ENCODE measurements around the gene DPP7.
A peak's percentile ranks its signal among the peaks of the same experiment; 100 is the strongest.

DPP7 gene

DNA sequence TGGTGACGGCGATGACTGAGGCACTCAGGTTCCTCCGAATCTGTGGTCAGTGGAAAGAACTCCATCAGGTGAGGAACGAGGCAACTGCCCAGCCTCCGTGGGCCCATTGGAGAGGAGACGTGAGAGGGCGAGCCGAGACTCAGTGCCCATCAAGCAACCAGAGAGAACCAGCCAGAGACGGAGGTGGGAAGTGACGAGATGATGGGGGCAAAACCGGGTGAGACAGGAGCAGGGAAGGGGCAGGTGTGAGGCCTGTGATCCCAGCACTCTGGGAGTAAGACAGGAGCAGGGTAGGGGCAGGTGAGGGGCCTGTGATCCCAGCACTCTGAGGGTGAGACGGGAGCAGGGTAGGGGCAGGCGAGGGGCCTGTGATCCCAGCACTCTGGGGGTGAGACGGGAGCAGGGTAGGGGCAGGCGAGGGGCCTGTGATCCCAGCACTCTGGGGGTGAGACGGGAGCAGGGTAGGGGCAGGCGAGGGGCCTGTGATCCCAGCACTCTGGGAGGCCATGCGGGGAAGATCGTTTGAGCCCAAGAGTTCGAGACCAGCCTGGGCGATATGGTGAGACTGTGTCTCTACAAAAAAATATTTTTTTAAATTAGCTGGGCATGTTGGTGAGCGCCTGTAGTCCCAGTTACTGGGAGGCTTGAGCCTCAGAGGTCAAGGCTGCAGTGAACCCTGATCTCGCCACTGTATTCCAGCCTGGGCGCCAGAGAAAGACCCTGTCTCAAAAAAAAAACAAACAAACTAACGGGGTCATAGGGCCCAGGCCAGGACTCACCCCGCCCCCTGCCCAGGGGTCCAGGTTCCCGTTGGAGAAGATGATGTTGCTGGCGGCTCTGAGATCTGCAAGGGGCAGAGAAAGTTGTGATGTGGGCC, 3.4 kb downstream of the DPP7 start:
- no peak for DNase-seq

DNA sequence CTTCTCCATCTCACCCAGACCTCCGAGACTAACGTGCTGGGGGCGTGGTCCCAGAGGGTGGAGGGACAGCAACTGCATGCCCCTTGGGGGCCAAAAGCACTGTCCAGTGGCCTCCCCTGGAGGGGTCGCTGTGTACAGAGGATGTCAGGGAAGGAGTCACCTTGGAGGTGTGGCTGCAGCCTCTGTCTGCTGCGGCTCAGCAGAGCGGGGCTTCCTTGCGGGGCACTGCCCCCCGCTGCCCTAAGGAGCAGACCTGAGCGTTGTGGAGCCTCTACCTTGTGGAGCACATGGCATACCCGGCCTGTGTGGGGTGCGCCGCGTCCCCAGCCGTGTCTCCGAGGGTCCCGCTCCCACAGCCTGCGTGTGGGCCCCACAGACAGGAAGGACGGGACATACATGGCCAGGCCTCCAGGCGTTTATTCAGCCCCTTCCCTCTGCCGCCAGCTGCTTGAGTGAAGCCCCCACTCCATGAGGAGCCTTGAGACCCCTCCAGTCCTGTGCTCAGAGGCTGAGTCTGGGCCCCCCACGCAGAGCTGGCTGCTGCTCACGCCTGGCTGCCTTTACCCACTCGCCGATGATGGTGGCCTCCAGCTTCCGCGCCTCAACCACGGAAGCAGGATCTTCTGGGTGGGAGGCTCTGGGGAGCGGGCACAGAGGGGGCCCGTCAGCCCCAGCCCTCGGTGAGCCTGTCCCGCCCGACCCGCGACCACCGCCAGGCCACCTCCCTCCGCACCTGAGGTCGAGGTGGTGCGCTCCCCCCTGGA, 4.2 kb downstream of the DPP7 start:
- no peak for DNase-seq

GRCh38 chr9:137109250-137110146, 5.0 kb downstream of the DPP7 start:
- no peak for DNase-seq

- no peak for DNase-seq
These were observed 5.8 kb downstream of the DPP7 start for GRCh38 chr9:137108608-137109249.

- no peak for DNase-seq
These were observed 6.6 kb downstream of the DPP7 start for GRCh38 chr9:137107982-137108381.

- no peak for DNase-seq
These were observed 7.1 kb downstream of the DPP7 start for GRCh38 chr9:137107312-137107921.

DNA sequence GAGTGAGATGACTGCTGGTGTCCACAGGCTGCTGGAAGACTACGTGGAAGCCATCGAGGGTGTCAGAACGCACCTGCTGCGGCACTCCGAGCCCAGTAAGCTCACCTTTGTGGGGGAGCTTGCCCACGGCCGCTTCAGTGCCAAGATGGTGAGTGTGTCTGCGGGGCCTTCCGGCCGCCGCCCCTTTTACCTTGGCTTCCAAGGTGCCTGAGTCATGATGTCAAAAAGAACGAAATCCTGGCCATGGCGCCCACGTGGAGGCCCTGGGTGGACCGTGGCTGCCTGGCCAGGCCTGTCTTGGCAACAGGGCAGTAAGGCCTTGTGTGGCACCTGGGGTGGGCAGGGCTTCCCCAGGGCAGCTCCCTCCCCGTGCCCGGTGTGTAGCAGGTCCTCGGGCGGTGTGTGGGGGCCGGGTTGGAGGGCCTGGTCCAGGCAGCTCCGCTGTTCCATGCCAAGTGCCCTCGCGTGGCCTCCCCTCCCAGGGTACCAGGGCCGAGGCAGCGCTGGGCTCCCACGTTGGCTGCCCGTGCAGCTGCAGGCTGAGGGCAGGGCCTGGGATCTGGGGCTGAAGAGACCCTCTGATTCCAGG, 7.8 kb downstream of the DPP7 start:
- DNase-seq, result no peak

DNA sequence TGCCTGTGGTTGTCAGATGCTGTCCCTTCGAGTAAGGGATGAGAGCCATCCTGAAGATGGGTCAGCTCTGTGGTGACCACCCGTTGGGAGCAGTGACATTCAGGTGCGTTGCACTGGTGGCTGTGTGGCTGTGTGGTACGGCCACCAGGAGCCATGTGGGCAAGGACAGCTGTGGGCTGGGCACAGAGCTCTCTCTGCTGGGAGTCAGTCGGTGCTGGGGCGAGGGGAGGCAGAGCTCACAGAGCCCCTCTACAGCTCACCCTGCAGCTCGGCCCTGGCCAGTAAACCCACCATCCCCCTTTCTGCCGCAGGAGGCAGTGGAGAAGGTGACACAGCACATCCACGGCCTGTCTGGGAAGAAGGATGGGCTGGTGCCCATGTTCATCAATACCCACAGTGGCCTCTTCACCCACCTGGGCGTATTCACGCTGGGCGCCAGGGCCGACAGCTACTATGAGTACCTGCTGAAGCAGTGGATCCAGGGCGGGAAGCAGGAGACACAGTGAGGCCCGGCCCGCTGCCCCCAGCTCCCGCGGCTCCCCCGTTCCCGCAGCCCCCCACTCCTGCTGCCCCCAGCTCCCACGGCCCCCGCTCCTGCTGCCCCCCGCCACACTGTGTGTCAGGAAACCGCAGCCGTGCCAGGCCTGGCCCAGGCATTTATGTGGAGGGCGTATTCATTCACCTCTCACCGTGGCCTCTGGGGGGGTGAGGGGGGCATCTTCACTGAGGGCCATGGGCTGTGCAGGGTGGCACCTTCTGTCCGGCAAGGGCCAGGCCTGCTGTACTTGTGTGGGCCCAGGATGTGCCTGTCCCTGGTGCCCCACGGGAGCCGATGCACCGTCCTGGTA, 8.5 kb downstream of the DPP7 start:
- no peak for DNase-seq

DNA sequence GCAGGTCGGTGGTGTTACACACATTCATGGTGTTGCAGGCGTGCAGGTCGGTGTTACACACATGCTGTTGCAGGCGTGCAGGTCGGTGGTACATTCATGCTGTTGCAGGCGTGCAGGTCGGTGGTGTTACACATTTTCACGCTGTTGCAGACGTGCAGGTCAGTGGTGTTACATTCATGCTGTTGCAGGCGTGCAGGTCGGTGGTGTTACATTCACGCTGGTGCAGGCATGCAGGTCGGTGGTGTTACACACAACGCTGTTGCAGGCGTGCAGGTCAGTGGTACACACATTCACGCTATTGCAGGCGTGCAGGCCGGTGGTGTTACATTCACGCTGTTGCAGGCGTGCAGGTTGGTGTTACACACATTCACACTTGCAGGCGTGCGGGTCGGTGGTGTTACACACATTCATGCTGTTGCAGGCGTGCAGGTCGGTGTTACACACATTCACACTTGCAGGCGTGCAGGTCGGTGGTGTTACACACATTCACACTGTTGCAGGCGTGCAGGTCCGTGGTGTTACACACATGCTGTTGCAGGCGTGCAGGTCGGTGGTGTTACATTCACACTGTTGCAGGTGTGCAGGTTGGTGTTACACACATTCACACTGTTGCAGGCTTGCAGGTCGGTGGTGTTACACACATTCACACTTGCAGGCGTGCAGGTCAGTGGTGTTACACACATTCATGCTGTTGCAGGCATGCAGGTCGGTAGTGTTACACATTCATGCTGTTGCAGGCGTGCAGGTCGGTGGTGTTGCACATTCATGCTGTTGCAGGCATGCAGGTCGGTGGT, 11.1 kb downstream of the DPP7 start:
- no peak for DNase-seq

DNA sequence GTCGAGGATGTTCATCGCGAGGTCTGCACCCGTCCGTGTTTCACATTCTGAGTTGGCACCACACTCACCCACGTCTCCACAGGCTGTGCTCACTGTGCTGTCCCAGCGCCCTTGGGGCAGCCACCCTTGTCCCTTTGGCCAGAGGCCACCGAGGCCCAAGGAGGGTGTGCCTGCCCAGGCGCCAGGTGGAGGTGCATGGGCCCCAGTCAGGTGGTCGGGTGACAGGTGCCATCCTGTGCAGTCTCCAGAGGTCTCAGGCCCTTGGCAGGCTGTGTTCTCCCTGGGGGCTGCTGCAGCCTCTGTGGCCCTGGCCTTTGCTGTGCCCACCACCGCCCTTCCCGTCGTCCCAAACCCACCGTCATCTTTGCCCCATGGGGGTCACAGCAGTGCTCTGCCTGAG, 15.3 kb downstream of the DPP7 start:
- DNase-seq, result no peak

GRCh38 chr9:137097761-137098462, 16.6 kb downstream of the DPP7 start:
- no peak for DNase-seq

DNA sequence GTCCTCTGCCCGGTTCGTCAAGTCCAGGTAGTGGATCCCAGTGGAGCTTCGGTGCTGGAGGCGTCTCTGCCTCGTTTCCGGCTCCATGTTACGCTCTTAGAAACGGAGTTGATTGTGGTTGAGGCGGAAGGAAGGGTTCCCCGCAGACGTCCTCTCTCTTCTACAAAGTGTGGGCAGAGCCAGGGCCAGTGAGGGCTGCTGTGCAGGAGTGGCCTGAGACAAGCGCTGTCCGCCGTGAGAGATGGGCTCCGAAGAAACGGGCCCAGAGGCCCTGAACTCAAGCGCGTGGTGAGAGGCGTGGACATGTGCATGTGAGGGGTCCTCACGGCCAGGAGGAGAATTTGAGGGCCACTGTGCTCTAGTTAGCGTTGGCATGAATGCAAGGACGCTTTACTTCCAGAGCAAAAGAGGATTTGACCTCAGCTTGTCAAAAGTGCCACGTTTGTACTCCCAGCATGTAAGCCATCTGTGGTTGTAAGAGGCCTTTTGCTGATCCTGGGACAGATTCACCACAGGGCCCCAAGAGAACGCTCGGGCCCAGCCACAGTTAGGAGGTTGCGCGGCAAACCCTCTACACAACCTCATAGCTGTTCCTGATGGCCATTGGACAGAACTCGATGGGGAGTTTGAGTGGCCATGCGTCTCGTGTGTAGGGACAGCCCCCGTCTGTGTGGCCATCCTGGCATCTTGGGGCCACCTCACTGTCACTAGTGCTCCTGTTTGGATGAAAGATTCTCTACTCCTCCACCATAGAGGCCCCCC, 17.6 kb downstream of the DPP7 start:
- DNase-seq, result no peak

DNA sequence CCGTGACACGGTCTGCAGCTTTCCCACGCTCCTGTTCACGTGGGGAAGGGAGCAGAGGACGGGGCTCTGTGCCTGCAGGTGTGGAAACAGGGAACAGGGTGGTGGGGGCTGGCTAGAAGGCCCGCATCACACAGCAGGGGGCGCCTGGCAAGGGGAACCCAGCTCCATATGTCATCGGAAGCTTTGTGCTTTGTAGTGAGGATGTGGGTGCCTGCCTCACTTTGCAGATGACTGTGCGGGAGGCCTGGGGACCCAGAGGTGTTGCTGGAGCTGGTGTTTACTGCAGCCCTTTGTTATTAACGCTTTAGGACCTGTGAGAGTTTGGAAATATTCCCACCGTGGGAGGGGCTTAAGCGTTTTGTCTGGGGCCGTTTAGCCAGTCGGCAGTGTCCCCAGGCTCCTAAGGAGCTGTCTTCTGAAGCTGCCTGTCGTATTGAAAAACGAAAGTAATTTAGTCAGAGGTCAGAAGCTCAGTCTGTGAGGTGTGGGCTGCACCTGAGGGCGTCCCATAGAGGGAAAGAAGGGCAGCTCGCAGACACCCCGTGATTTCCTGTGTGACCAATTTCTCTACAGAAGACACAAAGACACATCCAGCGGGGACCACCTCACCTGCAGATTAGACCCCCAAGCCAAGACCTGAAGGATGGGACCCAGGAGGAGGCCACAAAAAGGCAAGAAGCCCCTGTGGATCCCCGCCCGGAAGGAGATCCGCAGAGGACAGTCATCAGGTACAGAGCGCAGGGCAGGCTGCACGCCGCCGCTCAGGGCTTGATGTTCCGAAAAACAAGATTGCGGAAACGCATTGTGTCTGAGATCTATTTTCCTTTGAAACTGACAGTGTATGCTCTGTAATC, 18.6 kb downstream of the DPP7 start:
- peak; percentile 83 to 88 for DNase-seq

DNA sequence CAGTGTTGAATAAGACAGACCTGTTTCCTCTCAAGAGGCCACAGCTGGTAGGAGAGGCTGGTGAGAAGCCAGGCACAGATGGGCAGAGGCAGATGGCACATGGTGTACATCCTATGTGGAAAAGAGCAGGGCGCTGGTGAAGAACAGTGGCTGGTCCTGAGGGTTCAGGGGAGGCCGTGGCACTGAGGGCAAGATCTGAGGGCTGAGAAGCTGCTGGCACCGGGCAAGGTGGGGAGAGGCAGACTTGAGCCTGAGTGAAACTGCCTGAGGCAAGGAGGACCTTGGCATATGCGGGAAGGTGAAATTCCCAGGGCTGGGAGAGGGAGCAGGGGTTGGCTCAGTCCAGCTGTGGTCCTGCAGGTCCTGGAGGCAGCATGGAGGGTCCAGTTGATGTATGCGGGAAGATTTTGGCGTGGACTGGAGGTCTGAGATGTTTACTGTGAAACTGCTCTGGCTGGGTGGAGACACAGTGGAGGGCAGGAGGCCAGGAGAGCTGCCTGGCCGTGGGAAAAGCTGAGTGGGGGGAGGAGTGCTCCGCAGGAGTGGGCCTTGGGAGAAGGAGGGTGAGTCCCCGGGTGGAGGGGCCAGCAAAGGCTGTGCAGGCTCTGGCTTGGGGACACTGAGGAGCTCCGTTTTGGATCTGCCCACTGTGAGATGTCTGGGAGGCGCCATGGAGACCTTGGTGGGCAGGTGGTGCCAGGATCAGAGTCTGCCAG, 25.1 kb downstream of the DPP7 start:
- no peak for DNase-seq

DNA sequence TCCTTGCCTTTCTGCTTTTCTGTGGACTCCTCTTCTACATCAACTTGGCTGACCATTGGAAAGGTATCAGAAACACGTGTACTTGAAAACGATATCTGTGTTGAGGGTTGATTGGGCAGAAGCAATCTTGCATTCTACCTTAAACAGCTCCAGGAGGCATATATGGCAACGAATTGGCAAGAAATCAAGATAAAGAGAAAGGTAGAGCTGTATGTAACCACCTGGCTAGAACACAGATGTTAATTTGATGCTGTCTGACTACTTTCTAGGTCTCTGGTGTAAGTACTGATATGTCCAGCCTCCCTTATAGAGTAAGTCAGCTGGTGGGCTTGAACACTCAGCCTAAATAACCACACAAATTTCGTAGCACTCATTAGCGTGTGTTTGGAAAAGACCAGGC, 26.4 kb downstream of the DPP7 start:
- no peak for DNase-seq

DNA sequence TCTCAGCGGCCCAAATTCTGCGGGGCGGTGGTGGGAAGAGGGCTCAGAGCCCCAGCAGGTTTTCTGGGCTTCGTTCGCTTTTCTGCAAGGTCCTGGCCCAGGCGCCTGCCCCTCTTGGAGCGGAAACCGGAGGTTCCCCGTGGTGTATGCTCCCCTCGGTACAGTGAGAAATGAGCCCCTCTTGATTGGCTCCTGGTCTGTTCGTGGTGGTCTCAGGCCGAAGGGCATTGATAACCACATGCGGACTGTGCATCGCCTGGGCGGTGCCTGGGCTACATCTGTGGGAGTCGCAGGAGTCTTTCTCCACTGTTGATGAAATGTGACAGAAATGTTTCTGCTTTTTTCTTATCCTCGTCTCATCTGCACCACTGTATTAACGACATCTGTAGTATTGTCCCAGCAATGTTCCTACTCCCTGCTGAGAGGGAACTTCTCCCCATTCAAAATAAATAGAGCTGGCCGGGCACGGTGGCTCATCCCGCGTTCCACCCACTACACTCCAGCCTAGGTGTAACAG, 27.1 kb downstream of the DPP7 start:
- DNase-seq, result no peak
